Fibroblast of skin of right quadriceps (primary cell): ENCODE data around the gene PTEN.

Source experiments
- DNase-seq: peaks from one replicate; pipeline ENCODE4 v3.0.0-alpha.2; 2013

PTEN gene

GRCh38 chr10:87987206-87987605, 123.8 kb downstream of the PTEN start:
- DNase-seq: no peak

GRCh38 chr10:87991946-87992345, 128.5 kb downstream of the PTEN start:
- peak; percentile 18 for DNase-seq

- DNase-seq: peak; percentile 63
These were observed 141.0 kb downstream of the PTEN start for GRCh38 chr10:88004451-88004850.

GRCh38 chr10:88006261-88006660, 142.8 kb downstream of the PTEN start:
- DNase-seq: no peak

- DNase-seq: no peak
These were observed 145.5 kb downstream of the PTEN start for GRCh38 chr10:88008866-88009470.

- peak; percentile 17 for DNase-seq
These were observed 149.2 kb downstream of the PTEN start for GRCh38 chr10:88012641-88013040.

- no peak for DNase-seq
These were observed 154.4 kb downstream of the PTEN start for GRCh38 chr10:88017781-88018180.

- no peak for DNase-seq
These were observed 156.3 kb downstream of the PTEN start for GRCh38 chr10:88019753-88020152.
